ENCODE results near the gene MILR1. TPM values are rescaled to one million over a fixed set of nuclear protein-coding genes. Genes with fewer than 3 reads are reported as not detected.

The MILR1 gene
- total and polyA plus RNA-seq, 2 experiments from 2014 or later: not detected

DNA sequence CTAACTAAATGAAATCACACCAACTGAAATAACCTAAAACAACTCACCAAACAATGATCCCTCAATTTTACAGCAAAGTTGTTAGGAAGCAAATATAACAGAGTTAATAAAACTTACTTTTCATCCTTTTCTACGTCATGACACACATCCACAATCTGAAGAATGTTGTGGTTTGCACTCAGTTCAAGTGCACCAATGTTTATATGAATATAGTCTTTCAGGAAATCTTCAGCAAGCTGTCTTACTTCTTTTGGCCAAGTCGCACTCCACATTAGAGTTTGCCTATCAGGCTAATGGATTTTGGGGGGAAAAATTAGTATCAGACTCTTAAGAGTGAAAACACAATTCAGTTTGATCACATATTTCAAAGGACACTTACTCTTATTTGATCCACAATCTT is 53.9 kb downstream of the MILR1 start:
- Histone ChIP-seq H3K9me3 (ENCODE audit: low read depth) (no peaks in the 10 kb centered on the region), H3K36me3 (peaks cover 61% of the 10 kb centered on the region), H3K4me3 (no peak overlapping the region), H3K27ac (peak overlapping the region; percentile 8), H3K4me1 (ENCODE audit: low read depth) (peaks cover 5% of the 10 kb centered on the region), H3K27me3 (no peaks in the 10 kb centered on the region)
- DNase-seq (ENCODE audit: low read depth in 1 of 2, low spot score in 1 of 2): no peak
- no peak for TF ChIP-seq CTCF (IDR thresholded peaks at IDR 0.05; ENCODE audit: low read depth, low read length)

DNA sequence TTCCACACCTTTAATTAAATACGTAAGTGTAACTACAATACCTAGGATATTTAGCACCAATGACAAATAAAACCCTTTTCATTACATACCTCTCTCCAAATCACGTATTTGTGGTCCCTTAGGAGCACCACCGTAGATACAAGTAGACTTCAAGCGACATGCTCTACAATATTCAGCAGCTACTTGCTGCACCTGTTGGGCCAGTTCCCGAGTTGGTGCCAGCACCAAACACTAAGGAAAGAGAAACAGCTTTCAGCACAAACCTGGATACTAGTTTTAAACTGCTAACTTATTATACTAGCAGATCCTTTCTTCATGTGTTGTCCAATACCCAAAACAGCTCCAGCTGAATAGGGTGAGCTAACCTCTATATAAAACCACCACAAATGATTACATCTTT is 54.4 kb downstream of the MILR1 start:
- DNase-seq (ENCODE audit: low read depth in 1 of 2, low spot score in 1 of 2): no peak
- Histone ChIP-seq H3K4me1 (ENCODE audit: low read depth) (peaks cover 10% of the 10 kb centered on the region), H3K27me3 (no peaks in the 10 kb centered on the region), H3K27ac (peak overlapping the region; percentile 10), H3K4me3 (no peak overlapping the region), H3K9me3 (ENCODE audit: low read depth) (no peaks in the 10 kb centered on the region), H3K36me3 (peaks cover 59% of the 10 kb centered on the region)
- TF ChIP-seq CTCF (IDR thresholded peaks at IDR 0.05; ENCODE audit: low read depth, low read length): no peak

- Histone ChIP-seq H3K27ac (peak overlapping the region; percentile 99), H3K27me3 (no peaks in the 10 kb centered on the region), H3K9me3 (ENCODE audit: low read depth) (no peaks in the 10 kb centered on the region), H3K4me3 (peak overlapping the region; percentile 96), H3K4me1 (ENCODE audit: low read depth) (peaks cover 14% of the 10 kb centered on the region), H3K36me3 (peaks cover 53% of the 10 kb centered on the region)
- no peak for DNase-seq (ENCODE audit: low read depth in 1 of 2, low spot score in 1 of 2)
- TF ChIP-seq CTCF (IDR thresholded peaks at IDR 0.05; ENCODE audit: low read depth, low read length): no peak
Measured at GRCh38 chr17:64503821-64504768, 55.2 kb downstream of the MILR1 start.

GRCh38 chr17:64504769-64505339 is 55.9 kb downstream of the MILR1 start:
- peaks cover 45% of the 10 kb centered on the region for H3K36me3 ChIP-seq

More at GRCh38 chr17:64504769-64505339, 55.9 kb downstream of the MILR1 start:
- no peaks in the 10 kb centered on the region for H3K27me3 ChIP-seq
- peaks cover 14% of the 10 kb centered on the region for H3K4me1 ChIP-seq (ENCODE audit: low read depth)
- DNase-seq (ENCODE audit: low read depth in 1 of 2, low spot score in 1 of 2): peak in 1 of 2 donors; percentile 92
- H3K27ac ChIP-seq: peak overlapping the region; percentile 99
- no peaks in the 10 kb centered on the region for H3K9me3 ChIP-seq (ENCODE audit: low read depth)
- TF ChIP-seq CTCF (IDR thresholded peaks at IDR 0.05; ENCODE audit: low read depth, low read length): no peak
- H3K4me3 ChIP-seq: peak overlapping the region; percentile 96

Data from cardiac muscle cell (in vitro differentiated cells and primary cell).